NCI-H146 treated with DMSO at 0.1 percent for 48 hours (cell line): Measurements from ENCODE around the gene LRCH3.

ENCODE experiments used
- DNase-seq: peaks from one replicate; lab custom pipeline; 2025; ENCODE audit not compliant: unreplicated experiment; lab: John Stamatoyannopoulos, UW

LRCH3 gene

GRCh38 chr3:197833930-197834715 is 43.1 kb downstream of the LRCH3 start:
- DNase-seq = no peak

- DNase-seq = no peak
Observed at GRCh38 chr3:197835509-197835908, 44.5 kb downstream of the LRCH3 start.

- no peak for DNase-seq
Observed at GRCh38 chr3:197836244-197836643, 45.2 kb downstream of the LRCH3 start.

- no peak for DNase-seq
Observed at GRCh38 chr3:197837282-197837681, 46.2 kb downstream of the LRCH3 start.

GRCh38 chr3:197841789-197842188 is 50.7 kb downstream of the LRCH3 start:
- no peak for DNase-seq

GRCh38 chr3:197846491-197846890 is 55.4 kb downstream of the LRCH3 start:
- no peak for DNase-seq

GRCh38 chr3:197847866-197848401 is 56.9 kb downstream of the LRCH3 start:
- no peak for DNase-seq

- DNase-seq = no peak
Observed at GRCh38 chr3:197854596-197855343, 63.7 kb downstream of the LRCH3 start.

- DNase-seq = no peak
Observed at GRCh38 chr3:197855571-197855970, 64.5 kb downstream of the LRCH3 start.

- DNase-seq = no peak
Observed at GRCh38 chr3:197856199-197856816, 65.3 kb downstream of the LRCH3 start.

GRCh38 chr3:197858133-197858532 is 67.1 kb downstream of the LRCH3 start:
- DNase-seq = no peak

GRCh38 chr3:197858598-197858997 is 67.5 kb downstream of the LRCH3 start:
- no peak for DNase-seq

GRCh38 chr3:197866035-197866434 is 75.0 kb downstream of the LRCH3 start:
- DNase-seq = no peak

- no peak for DNase-seq
Observed at GRCh38 chr3:197873329-197873728, 82.3 kb downstream of the LRCH3 start.

GRCh38 chr3:197874064-197874463 is 83.0 kb downstream of the LRCH3 start:
- DNase-seq = no peak

- no peak for DNase-seq
Observed at GRCh38 chr3:197874653-197875052, 83.6 kb downstream of the LRCH3 start.

- no peak for DNase-seq
Observed at GRCh38 chr3:197877902-197878301, 86.8 kb downstream of the LRCH3 start.

GRCh38 chr3:197878427-197878826 is 87.4 kb downstream of the LRCH3 start:
- no peak for DNase-seq

GRCh38 chr3:197880491-197881269 is 89.6 kb downstream of the LRCH3 start:
- no peak for DNase-seq

- DNase-seq = no peak
Observed at GRCh38 chr3:197881270-197881969, 90.4 kb downstream of the LRCH3 start.
